Stimulated activated CD4-positive, alpha-beta T cell treated with anti-CD3 and anti-CD28 coated beads, TNF-alpha, amount 100 ng/mL, for 1 hour (primary cell): Measurements from ENCODE around the gene PGA3.
"Not testable (repeated sequence)": the region's sequence is repeated elsewhere in the genome, so short reads cannot be mapped to it uniquely, and the experiment has no call there.

ENCODE experiments used
- DNase-seq, 3 donors: peaks; one replicate each; pipeline ENCODE4 v3.0.0-alpha.2; 2020; ENCODE audit warnings: low read depth in 3 of 3, low spot score in 1 of 3

The PGA3 gene

GRCh38 chr11:61170566-61170965, 32.7 kb upstream of the PGA3 start:
- no peak for DNase-seq

- DNase-seq, result no peak
Measured at GRCh38 chr11:61171907-61172306, 31.4 kb upstream of the PGA3 start.

- DNase-seq, result no peak
Measured at GRCh38 chr11:61172356-61172755, 31.0 kb upstream of the PGA3 start.

GRCh38 chr11:61172888-61173287, 30.4 kb upstream of the PGA3 start:
- no peak for DNase-seq

- no peak for DNase-seq
Measured at GRCh38 chr11:61173456-61173855, 29.9 kb upstream of the PGA3 start.

- DNase-seq, result no peak
Measured at GRCh38 chr11:61174273-61174672, 29.0 kb upstream of the PGA3 start.

GRCh38 chr11:61174949-61175348, 28.4 kb upstream of the PGA3 start:
- no peak for DNase-seq

GRCh38 chr11:61176446-61176845, 26.9 kb upstream of the PGA3 start:
- DNase-seq, result no peak

- DNase-seq, result not testable (repeated sequence)
Measured at GRCh38 chr11:61180205-61180604, 23.1 kb upstream of the PGA3 start.

GRCh38 chr11:61181489-61181888, 21.8 kb upstream of the PGA3 start:
- DNase-seq, result no peak

- no peak for DNase-seq
Measured at GRCh38 chr11:61183645-61184044, 19.7 kb upstream of the PGA3 start.

GRCh38 chr11:61186504-61186903, 16.8 kb upstream of the PGA3 start:
- no peak for DNase-seq

GRCh38 chr11:61187505-61188130, 15.7 kb upstream of the PGA3 start:
- DNase-seq, result peak; percentile 40 to 65 (median 60)

- no peak for DNase-seq
Measured at GRCh38 chr11:61189933-61190332, 13.4 kb upstream of the PGA3 start.

- no peak for DNase-seq
Measured at GRCh38 chr11:61193596-61193995, 9.7 kb upstream of the PGA3 start.

- no peak for DNase-seq
Measured at GRCh38 chr11:61194169-61194671, 9.1 kb upstream of the PGA3 start.

- no peak for DNase-seq
Measured at GRCh38 chr11:61194981-61195695, 8.2 kb upstream of the PGA3 start.

GRCh38 chr11:61195719-61196118, 7.6 kb upstream of the PGA3 start:
- no peak for DNase-seq

GRCh38 chr11:61198361-61198760, 5.0 kb upstream of the PGA3 start:
- no peak for DNase-seq

GRCh38 chr11:61198948-61199523, 4.3 kb upstream of the PGA3 start:
- DNase-seq, result no peak

GRCh38 chr11:61201476-61201875, 1.8 kb upstream of the PGA3 start:
- no peak for DNase-seq

GRCh38 chr11:61203873-61204272, 558 bp downstream of the PGA3 start:
- not testable (repeated sequence) for DNase-seq
